Panc1 (cell line): ENCODE measurements around the gene TMEM185B. TPM values are rescaled to one million over a fixed set of nuclear protein-coding genes. Genes with fewer than 3 reads are reported as not detected.
"Not testable (repeated sequence)": the region's sequence is repeated elsewhere in the genome, so short reads cannot be mapped to it uniquely, and the experiment has no call there.

Source experiments
- ATAC-seq: fragments of 200-7000 bp; cut with Tn5 transposase; 2 replicates; pipeline ENCODE4 v1.9.1; 2020; ENCODE audit warnings: mild to moderate bottlenecking, moderate library complexity
- BruUV-seq: library from RNA; stranded (reverse); fragments of 400-500 nt; replicated peaks from 2 replicates; lab custom pipeline; 2021; lab: Mats Ljungman, UMichigan
- CTCF ChIA-PET: fragments of 300-600 bp; sonication (Branson Sonifier 250); formaldehyde crosslinking; loops from one replicate; lab custom pipeline; 2022; ENCODE audit warnings: antibody characterized with exemption; lab: Charles Lee
- POLR2A ChIA-PET: fragments of 300-600 bp; sonication (Branson Sonifier 250); formaldehyde crosslinking; loops from one replicate; lab custom pipeline; 2022; ENCODE audit warnings: antibody characterized with exemption; lab: Charles Lee
- DNase-seq: peaks from one replicate; pipeline ENCODE4 v3.0.0-alpha.2; 2010; ENCODE audit warnings: low read depth, low spot score
- H3K27ac ChIP-seq: 2 replicates; pipeline ENCODE4 v1.5.1; 2011; ENCODE audit warnings: mild to moderate bottlenecking, low read length, inconsistent platforms
- H3K27me3 ChIP-seq: fragments of 200-500 bp; sonication (Bioruptor generic); 2 replicates; pipeline ENCODE4 v1.6.0; 2014; ENCODE audit warnings: low read length, inconsistent platforms; ENCODE audit not compliant: control insufficient read depth, insufficient read depth
- H3K36me3 ChIP-seq: fragments of 200-500 bp; sonication (Bioruptor generic); 2 replicates; pipeline ENCODE4 v1.5.1; 2014; ENCODE audit warnings: inconsistent platforms, mild to moderate bottlenecking, low read length, moderate library complexity; ENCODE audit not compliant: control insufficient read depth, insufficient read depth
- H3K4me1 ChIP-seq: 2 replicates; pipeline ENCODE4 v1.5.1; 2011; ENCODE audit warnings: inconsistent platforms, mild to moderate bottlenecking, low read length, moderate library complexity; ENCODE audit not compliant: control insufficient read depth, insufficient read depth
- H3K4me3 ChIP-seq, 2 experiments: 2 replicates each; pipeline ENCODE4 v1.5.1; 2011 to 2012; ENCODE audit warnings: low read depth in 2 of 2, low read length in 2 of 2, mild to moderate bottlenecking in 2 of 2, inconsistent platforms in 1 of 2, moderate library complexity in 1 of 2
- H3K9me3 ChIP-seq: fragments of 200-500 bp; sonication (Bioruptor generic); 2 replicates; pipeline ENCODE4 v1.5.1; 2014; ENCODE audit warnings: low read depth, mild to moderate bottlenecking, inconsistent platforms, low read length, moderate library complexity; ENCODE audit not compliant: control insufficient read depth, insufficient read depth
- CTCF ChIP-seq: fragments of 450-650 bp; IDR thresholded peaks from 2 replicates; pipeline ENCODE4 v1.5.1; 2017; ENCODE audit warnings: mild to moderate bottlenecking
- POLR2AphosphoS5 ChIP-seq: IDR thresholded peaks from 2 replicates; pipeline ENCODE4 v1.6.1; 2012; ENCODE audit warnings: mild to moderate bottlenecking, low read depth, low read length, moderate library complexity
- REST ChIP-seq, 2 experiments: IDR thresholded peaks; 2 replicates each; pipeline ENCODE4 v1.6.1; 2011 to 2012; ENCODE audit warnings: low read depth in 2 of 2, control low read depth in 1 of 2, low read length in 1 of 2, mild to moderate bottlenecking in 1 of 2, moderate library complexity in 1 of 2; ENCODE audit not compliant: insufficient read depth in 1 of 2
- SIN3A ChIP-seq: IDR thresholded peaks from 2 replicates; pipeline ENCODE4 v1.6.1; 2012; ENCODE audit warnings: low read depth, mild to moderate bottlenecking, low read length, moderate library complexity, borderline replicate concordance; ENCODE audit not compliant: insufficient read depth
- TCF7L2 ChIP-seq: IDR thresholded peaks from 2 replicates; pipeline ENCODE4 v1.6.1; 2011; ENCODE audit warnings: mild to moderate bottlenecking, low read depth, low read length, inconsistent platforms
- in situ Hi-C: cut with HindIII; loops from 2 replicates; pipeline ENCODE4 v1.10.0; 2016; ENCODE audit warnings: low sequenced_read_pairs, low pct_unique_long_range_greater_than_20kb
- intact Hi-C: fragments of 100-400 bp; cut with micrococcal nuclease; formaldehyde crosslinking; loops from one replicate; pipeline ENCODE4 v1.10.0; 2022; ENCODE audit not compliant: unreplicated experiment
- total RNA-seq: library from RNA; stranded (reverse); gene quantifications from one replicate; pipeline ENCODE4 v1.2.1, GENCODE V29; 2021; ENCODE audit not compliant: unreplicated experiment

The TMEM185B gene
- total RNA-seq, 1 experiment from 2014 or later: 54.6 TPM

GRCh38 chr2:120261387-120262006 lies 38.3 kb upstream of the TMEM185B start:
- no peak for ATAC-seq
- no TSS peak for BruUV-seq

GRCh38 chr2:120260736-120261135 lies 37.5 kb upstream of the TMEM185B start:
- H3K4me3 ChIP-seq: no peak overlapping the region
- POLR2A ChIA-PET: no interaction called here
- H3K27ac ChIP-seq: no peak overlapping the region
- CTCF ChIA-PET: no interaction called here
- no TSS peak for BruUV-seq
- in situ Hi-C loops (no loop called here), intact Hi-C loops (no loop called here)
- TF ChIP-seq CTCF (no peak), TCF7L2 (no peak), SIN3A (no peak), POLR2AphosphoS5 (no peak), REST (IDR thresholded peaks at IDR 0.05; ENCODE audit: insufficient read depth in 1 of 2, low read depth in 2 of 2, low read length in 1 of 2) (no peak)
- H3K36me3 ChIP-seq: no peaks in the 10 kb centered on the region; the same call in 1 of the 2 replicates
- H3K4me1 ChIP-seq: no peaks in the 10 kb centered on the region; the same call in 1 of the 2 replicates
- DNase-seq (no peak), ATAC-seq (no peak)
- no peaks in the 10 kb centered on the region; the same call in 1 of the 2 replicates for H3K9me3 ChIP-seq
- H3K27me3 ChIP-seq: no peaks in the 10 kb centered on the region

More at GRCh38 chr2:120261387-120262006, 38.3 kb upstream of the TMEM185B start:
- in situ Hi-C loops: no loop called here
- Histone ChIP-seq H3K27me3 (no peaks in the 10 kb centered on the region), H3K36me3 (no peaks in the 10 kb centered on the region; the same call in 1 of the 2 replicates), H3K4me1 (no peaks in the 10 kb centered on the region), H3K9me3 (no peaks in the 10 kb centered on the region), H3K4me3 (no peak overlapping the region), H3K27ac (no peak overlapping the region)
- no peak for DNase-seq
- intact Hi-C loops: no loop called here
- POLR2A ChIA-PET: no interaction called here
- TF ChIP-seq REST (IDR thresholded peaks at IDR 0.05; ENCODE audit: insufficient read depth in 1 of 2, low read depth in 2 of 2, low read length in 1 of 2) (no peak), CTCF (no peak), POLR2AphosphoS5 (no peak), SIN3A (no peak), TCF7L2 (no peak)
- CTCF ChIA-PET: no interaction called here

GRCh38 chr2:120259939-120260338 lies 36.7 kb upstream of the TMEM185B start:
- H3K36me3 ChIP-seq, H3K4me1 ChIP-seq, H3K4me3 ChIP-seq, ATAC-seq, H3K9me3 ChIP-seq, in situ Hi-C loops, intact Hi-C loops, CTCF ChIA-PET, BruUV-seq, H3K27me3 ChIP-seq, H3K27ac ChIP-seq, DNase-seq: not testable (repeated sequence)
- POLR2A ChIA-PET: interaction anchor here (0.7 kb wide), 1 partner anchor 366 kb away, joined by 3 read pairs; no protein-coding TSS in a partner anchor
